K562 (cell line): Measurements from ENCODE around the gene ZDHHC8. TPM values are rescaled to one million over a fixed set of nuclear protein-coding genes. Genes with fewer than 3 reads are reported as not detected.

ENCODE experiments used
- AFF1 ChIP-seq, 2 experiments: fragments of 450-650 bp; IDR thresholded peaks; 2 replicates each; pipeline ENCODE4 v1.6.1; 2018; ENCODE audit warnings: mild to moderate bottlenecking in 2 of 2, low read depth in 1 of 2; ENCODE audit not compliant: partially characterized antibody in 2 of 2
- IRF9 ChIP-seq: fragments of 450-650 bp; IDR thresholded peaks from 2 replicates; pipeline ENCODE4 v1.6.1; 2016; ENCODE audit warnings: missing biosample characterization, missing genetic modification characterization
- KLF13 ChIP-seq: fragments of 450-650 bp; IDR thresholded peaks from 2 replicates; pipeline ENCODE4 v1.6.1; 2016; ENCODE audit warnings: missing genetic modification characterization, low read depth, mild to moderate bottlenecking, missing compliant biosample characterization, moderate library complexity, borderline replicate concordance
- NR1H2 ChIP-seq: sonication (generic); formaldehyde crosslinking; IDR thresholded peaks from 2 replicates; pipeline ENCODE4 v1.4.0; 2020; ENCODE audit warnings: mild to moderate bottlenecking, missing genetic modification reagents
- PYGO2 ChIP-seq: fragments of 450-650 bp; IDR thresholded peaks from 2 replicates; pipeline ENCODE4 v1.6.1; 2016; ENCODE audit warnings: mild to moderate bottlenecking, missing genetic modification characterization, moderate library complexity, missing compliant biosample characterization
- RBBP5 ChIP-seq: fragments of 200-600 bp; sonication (generic); IDR thresholded peaks from 2 replicates; pipeline ENCODE4 v1.6.1; 2012; ENCODE audit warnings: borderline replicate concordance, mild to moderate bottlenecking, low read length, control low read depth, inconsistent platforms; ENCODE audit not compliant: insufficient read depth, poor library complexity, severe bottlenecking
- RFX5 ChIP-seq: IDR thresholded peaks from 2 replicates; pipeline ENCODE4 v1.6.1; 2011; ENCODE audit warnings: low read depth, mild to moderate bottlenecking, improper control_type of control experiment, low read length
- TFE3 ChIP-seq: fragments of 450-650 bp; formaldehyde crosslinking; IDR thresholded peaks from 2 replicates; pipeline ENCODE4 v1.4.0; 2020; ENCODE audit warnings: mild to moderate bottlenecking, mixed read lengths
- polyA plus RNA-seq, 8 experiments: library from polyadenylated mRNA; depleted of rRNA in 4 of 8; stranded (reverse) in 5 of 8; unstranded in 3 of 8; fragments of >200 nt; fragmentation: Nextera tagmentation in 2 of 8; fragmentation: Illumina TruSeq in 1 of 8; extraction: Ambion mirVana in 2 of 8; extraction: Trizol in 1 of 8; gene quantifications; 2 replicates each; pipeline versions ENCODE4 v1.2.1 to v1.2.3, GENCODE V29; 2011 to 2014; ENCODE audit warnings: inconsistent platforms in 1 of 8, missing spikeins in 1 of 8
- total RNA-seq, 7 experiments: library from RNA; depleted of rRNA in 6 of 7; stranded (reverse); fragments of >200 nt in 6 of 7; fragmentation: Illumina TruSeq in 2 of 7; extraction: Trizol in 2 of 7; gene quantifications; 2 replicates each; pipeline versions ENCODE4 v1.2.1 to v1.2.3, GENCODE V29; 2011 to 2021; ENCODE audit warnings: low replicate concordance in 1 of 7
- TF ChIP-seq, protein P1 (sequence below): IDR thresholded peaks from 2 replicates; pipeline ENCODE4 v1.6.1; 2011; ENCODE audit not compliant: insufficient read length; ENCODE audit errors: extremely low read depth

ZDHHC8 gene
- total and polyA plus RNA-seq, 9 of the 15 experiments (the other 6 are each of a cell fraction or from before 2014, with no cell fraction given): 0.04 to 109 (median 16.4) TPM

DNA sequence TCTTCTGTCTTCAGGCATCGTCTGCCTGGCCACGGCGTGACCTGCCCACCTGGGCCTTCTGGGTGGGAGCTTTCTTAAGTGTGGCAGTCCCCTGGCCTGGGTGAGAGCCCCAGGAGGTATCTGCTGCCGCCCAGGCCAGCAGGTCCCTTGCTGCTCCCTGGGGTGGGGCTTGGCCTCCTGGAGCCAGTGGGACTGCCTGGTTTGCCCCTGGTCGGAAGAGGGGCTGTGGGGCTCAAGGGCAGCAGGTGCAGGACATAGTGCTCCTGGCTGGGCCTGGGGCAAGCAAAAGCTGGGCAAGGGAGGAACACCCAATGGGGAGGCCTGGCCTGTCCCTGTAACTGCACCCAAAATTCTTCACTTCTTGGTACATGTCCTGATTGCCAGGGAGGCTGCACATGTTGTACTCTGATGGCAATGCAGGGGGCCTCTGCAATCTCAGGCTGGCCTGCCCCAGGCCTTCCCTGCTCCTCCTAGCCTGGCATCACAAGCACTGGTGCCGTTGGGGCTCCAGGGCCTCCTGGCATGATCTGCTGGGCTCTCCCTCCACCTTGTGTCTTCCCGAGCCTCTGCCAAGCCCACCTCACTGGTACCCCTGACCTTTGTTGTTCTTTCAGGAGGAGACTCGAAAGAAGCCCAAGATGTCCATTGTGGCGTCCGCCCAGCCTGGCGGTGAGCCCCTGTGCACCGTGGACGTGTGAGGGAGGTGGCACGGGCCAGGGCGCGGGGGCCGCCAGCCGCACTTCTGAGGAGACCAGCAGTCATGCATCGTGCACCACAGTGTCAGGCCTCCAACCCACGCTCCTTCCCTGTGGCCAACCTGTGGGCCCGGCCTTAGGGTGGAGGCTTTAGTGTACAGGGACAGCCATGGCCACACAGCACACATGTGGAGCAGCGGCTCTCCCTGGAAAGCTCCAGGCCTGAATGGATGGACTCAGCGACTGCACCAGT is 21.9 kb upstream of the ZDHHC8 start (continued):
- TF ChIP-seq TFE3 (CRISPR knock-in tag): no peak
- no peak for TF ChIP-seq NR1H2 (CRISPR knock-in tag)
- TF ChIP-seq, protein P1, sequence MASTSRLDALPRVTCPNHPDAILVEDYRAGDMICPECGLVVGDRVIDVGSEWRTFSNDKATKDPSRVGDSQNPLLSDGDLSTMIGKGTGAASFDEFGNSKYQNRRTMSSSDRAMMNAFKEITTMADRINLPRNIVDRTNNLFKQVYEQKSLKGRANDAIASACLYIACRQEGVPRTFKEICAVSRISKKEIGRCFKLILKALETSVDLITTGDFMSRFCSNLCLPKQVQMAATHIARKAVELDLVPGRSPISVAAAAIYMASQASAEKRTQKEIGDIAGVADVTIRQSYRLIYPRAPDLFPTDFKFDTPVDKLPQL: no peak
- no peak for TF ChIP-seq RFX5
- no peak for TF ChIP-seq PYGO2 (tag)
- TF ChIP-seq RBBP5: peak; percentile 18
- peak; percentile 30; the same call in 1 of the 2 replicates for TF ChIP-seq KLF13 (tag)
- no peak for TF ChIP-seq AFF1 (IDR thresholded peaks at IDR 0.05; ENCODE audit: low read depth in 1 of 2, partially characterized antibody in 2 of 2)
- TF ChIP-seq IRF9 (tag): no peak
- TF ChIP-seq, all 486 proteins: peak for 41
